Measurements from ENCODE around the gene RPP14. TPM values are rescaled to one million over a fixed set of nuclear protein-coding genes. Genes with fewer than 3 reads are reported as not detected.
A peak's percentile ranks its signal among the peaks of the same experiment; 100 is the strongest.

The RPP14 gene
- total and polyA plus RNA-seq, 2 of the 4 experiments (the other 2 are of a cell fraction), result 6.6 to 7.8 TPM

- peak; percentile 48; the same call in 1 of the 2 replicates for TF ChIP-seq FOS (IDR thresholded peaks at IDR 0.05; ENCODE audit: low read depth, low read length)
- TF ChIP-seq CEBPB (IDR thresholded peaks at IDR 0.05; ENCODE audit: low read depth, low read length), result peak; percentile 50
- peak; percentile 43; the same call in 1 of the 2 replicates for TF ChIP-seq MXI1 (IDR thresholded peaks at IDR 0.05; ENCODE audit: borderline replicate concordance, low read depth, low read length)
- TF ChIP-seq MAZ (IDR thresholded peaks at IDR 0.05; ENCODE audit: borderline replicate concordance, low read depth, low read length), result peak; percentile 25; the same call in 1 of the 2 replicates
- TF ChIP-seq SMC3 (IDR thresholded peaks at IDR 0.05; ENCODE audit: low read depth, low read length), result peak; percentile 54
Measured at GRCh38 chr3:58305882-58306711, at the start of gene RPP14, which contains the start of gene HTD2 (continued).

- no peak overlapping the region for H3K56ac ChIP-seq (ENCODE audit: extremely low read depth, insufficient read depth, low read length)
- no peak overlapping the region for H4K5ac ChIP-seq (ENCODE audit: low read depth, low read length)
- peaks cover 11% of the 10 kb centered on the region for H3K4me1 ChIP-seq (ENCODE audit: control insufficient read depth, insufficient read depth, low read length)
- H3K4ac ChIP-seq (ENCODE audit: low read depth, low read length), result no peak overlapping the region
- no peak overlapping the region for H2AFZ ChIP-seq (replicated peaks; ENCODE audit: low read length, poor library complexity)
- H3K18ac ChIP-seq (ENCODE audit: low read depth, low read length), result no peak overlapping the region
- WGBS, 2 experiments (ENCODE audit: extremely low coverage in 2 of 2, insufficient read length in 1 of 2), result no CpG with 5 or more reads among the region's 4 CpGs
- DNase-seq (no peak), ATAC-seq (ENCODE audit: low read depth) (no peak)
- intact Hi-C loops (cut with micrococcal nuclease), result no loop called here
- no peak overlapping the region for H2BK20ac ChIP-seq (ENCODE audit: low read depth, low read length)
- no peak overlapping the region for H3K9ac ChIP-seq (ENCODE audit: low read depth, low read length)
- ChIA-PET POLR2A (ENCODE audit: unreplicated experiment) (no interaction called here), CTCF (no interaction called here)
- H4K8ac ChIP-seq (ENCODE audit: low read depth in 2 of 2, low read length in 2 of 2), result no peak overlapping the region
- H3K4me2 ChIP-seq (ENCODE audit: low read depth, low read length), result no peak overlapping the region
- TF ChIP-seq CEBPB (IDR thresholded peaks at IDR 0.05; ENCODE audit: low read depth, low read length) (no peak), POLR2A (IDR thresholded peaks at IDR 0.05; ENCODE audit: low read depth, low read length) (no peak), RCOR1 (IDR thresholded peaks at IDR 0.05; ENCODE audit: insufficient replicate concordance, low read length) (no peak), BHLHE40 (IDR thresholded peaks at IDR 0.05; ENCODE audit: low read depth, low read length) (no peak), MAZ (IDR thresholded peaks at IDR 0.05; ENCODE audit: borderline replicate concordance, low read depth, low read length) (no peak), USF2 (IDR thresholded peaks at IDR 0.05; ENCODE audit: low read depth, low read length) (no peak), MAFK (IDR thresholded peaks at IDR 0.05; ENCODE audit: low read depth, low read length) (no peak), RFX5 (IDR thresholded peaks at IDR 0.05; ENCODE audit: low read depth, low read length) (no peak), RAD21 (IDR thresholded peaks at IDR 0.05; ENCODE audit: low read length) (no peak), SMC3 (IDR thresholded peaks at IDR 0.05; ENCODE audit: low read depth, low read length) (no peak), CHD1 (IDR thresholded peaks at IDR 0.05; ENCODE audit: low read depth, low read length) (no peak), FOS (IDR thresholded peaks at IDR 0.05; ENCODE audit: low read depth, low read length) (no peak), MXI1 (IDR thresholded peaks at IDR 0.05; ENCODE audit: borderline replicate concordance, low read depth, low read length) (no peak)
- H2AK5ac ChIP-seq (ENCODE audit: low read depth, low read length), result no peak overlapping the region
- peaks cover 8% of the 10 kb centered on the region for H3K36me3 ChIP-seq (ENCODE audit: control insufficient read depth, insufficient read depth, low read length)
- H2AK9ac ChIP-seq (replicated peaks; ENCODE audit: low read depth, low read length, poor library complexity), result no peak overlapping the region
- no peak overlapping the region for H4K91ac ChIP-seq (ENCODE audit: insufficient read depth, low read depth, low read length)
- in situ Hi-C loops (cut with MboI; ENCODE audit: low sequenced_read_pairs), result no loop called here
- H2BK15ac ChIP-seq (ENCODE audit: low read depth, low read length), result no peak overlapping the region
- H3K23ac ChIP-seq (ENCODE audit: low read depth, low read length), result no peak overlapping the region
- H2BK120ac ChIP-seq (ENCODE audit: low read depth, low read length), result no peak overlapping the region
- no peaks in the 10 kb centered on the region for H3K27me3 ChIP-seq (ENCODE audit: control insufficient read depth, insufficient read depth, low read length)
- peaks cover 9% of the 10 kb centered on the region for H3K9me1 ChIP-seq (ENCODE audit: insufficient read depth, low read length)
- dilution Hi-C loops (cut with HindIII; ENCODE audit: low sequenced_read_pairs, unreplicated experiment), result no loop called here
- H3K79me1 ChIP-seq (ENCODE audit: low read depth in 1 of 2, low read length in 2 of 2), result no peaks in the 10 kb centered on the region
- no peaks in the 10 kb centered on the region for H3K9me3 ChIP-seq (ENCODE audit: control insufficient read depth, insufficient read depth, low read length)
- BruUV-seq (replicated peaks), result no TSS peak
- peaks cover 5% of the 10 kb centered on the region; the same call in 1 of the 2 replicates for H4K20me1 ChIP-seq (ENCODE audit: insufficient read depth, low read length)
- no peak overlapping the region for H2BK5ac ChIP-seq (ENCODE audit: low read depth, low read length, poor library complexity, severe bottlenecking)
- H3K4me3 ChIP-seq (ENCODE audit: insufficient read depth, low read depth, low read length), result no peak overlapping the region
- H3K14ac ChIP-seq (replicated peaks; ENCODE audit: low read depth, low read length), result no peak overlapping the region
- no peak overlapping the region for H3K27ac ChIP-seq (ENCODE audit: insufficient read depth, low read length)
Measured at GRCh38 chr3:58256511-58256910, 49.5 kb upstream of the RPP14 start.
